SK-N-SH (cell line): ENCODE measurements around the gene CHD6. TPM values are rescaled to one million over a fixed set of nuclear protein-coding genes. Genes with fewer than 3 reads are reported as not detected.

ENCODE experiments used
- CTCF ChIA-PET: fragments of 300-600, 350-600 bp; formaldehyde crosslinking; extraction: SDS; loops from one replicate; lab custom pipeline; 2021; lab: Yijun Ruan, JAX
- POLR2A ChIA-PET: fragments of 350-600 bp; sonication (Branson Sonifier 250); formaldehyde crosslinking; extraction: SDS; loops from one replicate; lab custom pipeline; 2020; ENCODE audit warnings: antibody characterized with exemption, inconsistent platforms; lab: Yijun Ruan, JAX
- DNase-seq: peaks from one replicate; pipeline ENCODE4 v3.0.0; 2012
- H2AFZ ChIP-seq: fragments of 200-600 bp; sonication (generic); 2 replicates; pipeline ENCODE4 v1.8.1; 2016; ENCODE audit warnings: antibody characterized with exemption, mild to moderate bottlenecking, low read depth
- H3F3A ChIP-seq: fragments of 200-600 bp; sonication (generic); replicated peaks from 2 replicates; pipeline ENCODE3; 2016; ENCODE audit warnings: antibody characterized with exemption, mild to moderate bottlenecking; ENCODE audit not compliant: insufficient read depth
- H3K27ac ChIP-seq, 2 experiments: fragments of 200-500 bp in 1 of 2; fragments of 200-600 bp in 1 of 2; sonication (Bioruptor generic) in 1 of 2; sonication (generic), shearing (Covaris generic) in 1 of 2; 2 replicates each; pipeline versions ENCODE4 v1.5.1 to v1.6.1; 2014 to 2016; ENCODE audit warnings: low read depth in 2 of 2, inconsistent platforms in 1 of 2, low read length in 1 of 2, mild to moderate bottlenecking in 1 of 2, mixed read lengths in 1 of 2
- H3K27me3 ChIP-seq: fragments of 200-600 bp; sonication (generic), shearing (Covaris generic); 2 replicates; pipeline ENCODE4 v1.6.1; 2016; ENCODE audit warnings: mixed run types; ENCODE audit not compliant: insufficient read depth
- H3K36me3 ChIP-seq, 2 experiments: fragments of 200-500 bp in 1 of 2; fragments of 200-600 bp in 1 of 2; sonication (Bioruptor generic) in 1 of 2; sonication (generic) in 1 of 2; replicated peaks in 1 of 2; 2 replicates each; pipeline versions ENCODE3 to v1.5.1; 2014 to 2016; ENCODE audit warnings: low read length in 1 of 2, mild to moderate bottlenecking in 1 of 2; ENCODE audit not compliant: insufficient read depth in 2 of 2, control insufficient read depth in 1 of 2
- H3K4me1 ChIP-seq, 2 experiments: fragments of 200-500 bp in 1 of 2; fragments of 200-600 bp in 1 of 2; sonication (Bioruptor generic) in 1 of 2; sonication (generic), shearing (Covaris generic) in 1 of 2; 2 replicates each; pipeline versions ENCODE4 v1.5.1 to v1.6.1; 2014 to 2016; ENCODE audit warnings: low read depth in 1 of 2, low read length in 1 of 2, mixed run types in 1 of 2; ENCODE audit not compliant: insufficient read depth in 2 of 2, control insufficient read depth in 1 of 2
- H3K4me2 ChIP-seq: fragments of 200-600 bp; sonication (generic), shearing (Covaris generic); 2 replicates; pipeline ENCODE4 v1.6.1; 2017; ENCODE audit warnings: mixed run types
- H3K4me3 ChIP-seq, 2 experiments: fragments of 200-500 bp in 1 of 2; fragments of 200-600 bp in 1 of 2; sonication (Bioruptor generic) in 1 of 2; sonication (generic), shearing (Covaris generic) in 1 of 2; 2 replicates each; pipeline versions ENCODE4 v1.5.1 to v1.8.1; 2014 to 2016; ENCODE audit warnings: low read depth in 2 of 2, inconsistent platforms in 1 of 2, low read length in 1 of 2, mild to moderate bottlenecking in 1 of 2, mixed read lengths in 1 of 2, moderate library complexity in 1 of 2
- H3K79me2 ChIP-seq: fragments of 200-600 bp; sonication (generic); 2 replicates; pipeline ENCODE4 v1.8.1; 2017; ENCODE audit warnings: mild to moderate bottlenecking; ENCODE audit not compliant: insufficient read depth
- H3K9ac ChIP-seq: fragments of 200-600 bp; sonication (generic); 2 replicates; pipeline ENCODE4 v1.6.1; 2017; ENCODE audit warnings: mixed run types
- H3K9me2 ChIP-seq: fragments of 200-600 bp; sonication (generic); 2 replicates; pipeline ENCODE4 v1.6.1; 2017; ENCODE audit warnings: mixed run types
- H3K9me3 ChIP-seq: fragments of 200-600 bp; sonication (generic); 2 replicates; pipeline ENCODE4 v1.6.1; 2017; ENCODE audit warnings: mixed run types, mild to moderate bottlenecking, moderate library complexity
- H4K20me1 ChIP-seq: fragments of 200-600 bp; sonication (generic); 2 replicates; pipeline ENCODE4 v1.6.1; 2017; ENCODE audit warnings: mild to moderate bottlenecking, mixed run types; ENCODE audit not compliant: insufficient read depth
- JUND ChIP-seq: IDR thresholded peaks from 2 replicates; pipeline ENCODE4 v1.4.0; 2012
- MEF2A ChIP-seq: IDR thresholded peaks from 2 replicates; pipeline ENCODE4 v1.4.0; 2012; ENCODE audit warnings: low read depth, borderline replicate concordance
- POLR2AphosphoS5 ChIP-seq: IDR thresholded peaks from 2 replicates; pipeline ENCODE4 v1.6.1; 2012; ENCODE audit warnings: low read depth, low read length
- SIN3A ChIP-seq: IDR thresholded peaks from 2 replicates; pipeline ENCODE4 v1.6.1; 2012; ENCODE audit warnings: low read depth, mild to moderate bottlenecking, low read length, moderate library complexity, borderline replicate concordance
- TAF1 ChIP-seq: IDR thresholded peaks from 2 replicates; pipeline ENCODE4 v1.6.1; 2012; ENCODE audit warnings: low read depth, mild to moderate bottlenecking, low read length, moderate library complexity, borderline replicate concordance
- TEAD4 ChIP-seq: IDR thresholded peaks from 2 replicates; pipeline ENCODE4 v1.4.0; 2012; ENCODE audit warnings: mild to moderate bottlenecking, borderline replicate concordance; ENCODE audit not compliant: insufficient read depth
- WGBS: methylation state at CpG from one replicate; pipeline ENCODE4 v1.1.6; 2017; ENCODE audit warnings: low lambda C conversion rate; 5-methylcytosine and 5-hydroxymethylcytosine counted together
- polyA plus RNA-seq, 3 experiments: library from polyadenylated mRNA; depleted of rRNA; stranded (reverse); fragments of >200 nt; gene quantifications; 2 replicates each; pipeline ENCODE4 v1.2.3, GENCODE V29; 2012
- TF ChIP-seq, protein P1 (sequence below): IDR thresholded peaks from 2 replicates; pipeline ENCODE4 v1.4.0; 2012; ENCODE audit warnings: low read depth, borderline replicate concordance
- TF ChIP-seq, protein P2 (sequence below): IDR thresholded peaks from 2 replicates; pipeline ENCODE4 v1.6.1; 2012; ENCODE audit warnings: mild to moderate bottlenecking, low read depth, low read length, moderate library complexity

Gene CHD6
- polyA plus RNA-seq, 1 of the 3 experiments (the other 2 are of a cell fraction), result 7.1 TPM

DNA sequence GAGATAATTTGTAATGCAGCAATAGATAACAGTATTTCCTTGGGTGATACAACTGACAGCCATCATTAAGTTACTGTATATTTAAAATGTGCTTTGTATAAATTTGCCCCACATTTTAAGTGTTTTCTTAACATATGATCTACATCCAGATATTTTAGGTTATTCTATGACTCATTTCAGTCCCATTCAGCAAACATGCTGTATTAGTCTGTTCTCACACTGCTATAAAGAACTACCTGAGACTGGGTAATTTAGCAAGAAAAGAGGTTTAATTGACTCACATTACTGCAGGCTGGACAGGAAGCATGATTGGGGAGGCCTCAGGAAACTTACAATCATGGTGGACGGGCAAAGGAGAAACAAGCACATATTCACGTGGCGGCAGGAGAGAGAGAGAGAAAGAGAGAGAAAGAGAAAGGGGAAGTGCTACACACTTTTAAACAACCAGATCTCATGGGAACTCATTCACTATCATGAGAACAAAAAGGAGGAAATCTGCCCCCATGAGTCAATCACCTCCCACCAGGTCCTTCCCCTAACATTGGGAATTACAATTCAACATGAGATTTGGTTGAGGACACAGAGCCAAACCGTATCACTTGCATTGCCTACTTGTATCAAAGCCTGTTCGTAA is 9.6 kb upstream of the CHD6 start:
- Histone ChIP-seq H2AFZ (no peak overlapping the region), H3K27me3 (no peaks in the 10 kb centered on the region), H3K4me2 (no peak overlapping the region), H3F3A (no peaks in the 10 kb centered on the region), H3K27ac (no peak overlapping the region), H3K36me3 (no peaks in the 10 kb centered on the region), H3K9me3 (no peaks in the 10 kb centered on the region), H4K20me1 (no peaks in the 10 kb centered on the region), H3K9ac (no peak overlapping the region), H3K79me2 (no peaks in the 10 kb centered on the region), H3K4me3 (no peak overlapping the region), H3K4me1 (no peaks in the 10 kb centered on the region), H3K9me2 (no peaks in the 10 kb centered on the region)
- POLR2A ChIA-PET, result no interaction called here
- no peak for DNase-seq
- 65% methylated on average over 5 of the region's 5 CpGs for WGBS
- CTCF ChIA-PET, result no interaction called here
- TF ChIP-seq POLR2AphosphoS5 (no peak), TEAD4 (no peak), SIN3A (no peak), JUND (no peak)
- TF ChIP-seq, protein P1, sequence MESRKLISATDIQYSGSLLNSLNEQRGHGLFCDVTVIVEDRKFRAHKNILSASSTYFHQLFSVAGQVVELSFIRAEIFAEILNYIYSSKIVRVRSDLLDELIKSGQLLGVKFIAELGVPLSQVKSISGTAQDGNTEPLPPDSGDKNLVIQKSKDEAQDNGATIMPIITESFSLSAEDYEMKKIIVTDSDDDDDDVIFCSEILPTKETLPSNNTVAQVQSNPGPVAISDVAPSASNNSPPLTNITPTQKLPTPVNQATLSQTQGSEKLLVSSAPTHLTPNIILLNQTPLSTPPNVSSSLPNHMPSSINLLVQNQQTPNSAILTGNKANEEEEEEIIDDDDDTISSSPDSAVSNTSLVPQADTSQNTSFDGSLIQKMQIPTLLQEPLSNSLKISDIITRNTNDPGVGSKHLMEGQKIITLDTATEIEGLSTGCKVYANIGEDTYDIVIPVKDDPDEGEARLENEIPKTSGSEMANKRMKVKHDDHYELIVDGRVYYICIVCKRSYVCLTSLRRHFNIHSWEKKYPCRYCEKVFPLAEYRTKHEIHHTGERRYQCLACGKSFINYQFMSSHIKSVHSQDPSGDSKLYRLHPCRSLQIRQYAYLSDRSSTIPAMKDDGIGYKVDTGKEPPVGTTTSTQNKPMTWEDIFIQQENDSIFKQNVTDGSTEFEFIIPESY, result no peak

DNA sequence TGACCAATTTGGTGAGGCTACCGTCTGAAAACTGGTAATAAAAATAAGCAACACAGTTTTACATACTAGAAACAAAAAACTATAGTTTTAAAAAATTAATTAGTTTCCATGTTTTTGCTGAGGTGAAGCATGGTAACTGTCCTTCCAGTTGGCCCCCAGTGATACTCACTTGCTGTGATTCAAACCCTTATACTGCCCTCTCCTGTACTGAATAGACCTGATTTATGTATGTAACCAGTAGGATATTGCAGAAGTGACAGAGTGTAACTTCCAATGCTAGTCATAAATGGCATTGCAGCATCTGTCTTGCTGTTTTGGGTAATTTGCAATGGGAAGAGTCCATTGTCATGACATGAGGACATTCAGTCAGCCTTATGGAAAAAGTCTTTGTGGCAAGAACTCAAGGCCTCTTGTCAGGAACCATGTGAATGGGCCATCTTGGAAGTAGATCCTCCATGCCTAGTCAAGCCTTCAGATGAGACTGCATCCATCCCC is 8.9 kb upstream of the CHD6 start:
- Histone ChIP-seq H3K9ac (no peak overlapping the region), H3K4me1 (no peaks in the 10 kb centered on the region), H2AFZ (no peak overlapping the region), H3K9me3 (no peaks in the 10 kb centered on the region), H3K9me2 (no peaks in the 10 kb centered on the region), H3K27me3 (no peaks in the 10 kb centered on the region), H3K36me3 (no peaks in the 10 kb centered on the region), H3K79me2 (no peaks in the 10 kb centered on the region), H3K4me3 (no peak overlapping the region), H4K20me1 (no peaks in the 10 kb centered on the region), H3K4me2 (no peak overlapping the region), H3F3A (no peaks in the 10 kb centered on the region), H3K27ac (no peak overlapping the region)
- POLR2A ChIA-PET, result no interaction called here
- TF ChIP-seq MEF2A, result no peak
- no peak for TF ChIP-seq TAF1
- TF ChIP-seq, protein P2, sequence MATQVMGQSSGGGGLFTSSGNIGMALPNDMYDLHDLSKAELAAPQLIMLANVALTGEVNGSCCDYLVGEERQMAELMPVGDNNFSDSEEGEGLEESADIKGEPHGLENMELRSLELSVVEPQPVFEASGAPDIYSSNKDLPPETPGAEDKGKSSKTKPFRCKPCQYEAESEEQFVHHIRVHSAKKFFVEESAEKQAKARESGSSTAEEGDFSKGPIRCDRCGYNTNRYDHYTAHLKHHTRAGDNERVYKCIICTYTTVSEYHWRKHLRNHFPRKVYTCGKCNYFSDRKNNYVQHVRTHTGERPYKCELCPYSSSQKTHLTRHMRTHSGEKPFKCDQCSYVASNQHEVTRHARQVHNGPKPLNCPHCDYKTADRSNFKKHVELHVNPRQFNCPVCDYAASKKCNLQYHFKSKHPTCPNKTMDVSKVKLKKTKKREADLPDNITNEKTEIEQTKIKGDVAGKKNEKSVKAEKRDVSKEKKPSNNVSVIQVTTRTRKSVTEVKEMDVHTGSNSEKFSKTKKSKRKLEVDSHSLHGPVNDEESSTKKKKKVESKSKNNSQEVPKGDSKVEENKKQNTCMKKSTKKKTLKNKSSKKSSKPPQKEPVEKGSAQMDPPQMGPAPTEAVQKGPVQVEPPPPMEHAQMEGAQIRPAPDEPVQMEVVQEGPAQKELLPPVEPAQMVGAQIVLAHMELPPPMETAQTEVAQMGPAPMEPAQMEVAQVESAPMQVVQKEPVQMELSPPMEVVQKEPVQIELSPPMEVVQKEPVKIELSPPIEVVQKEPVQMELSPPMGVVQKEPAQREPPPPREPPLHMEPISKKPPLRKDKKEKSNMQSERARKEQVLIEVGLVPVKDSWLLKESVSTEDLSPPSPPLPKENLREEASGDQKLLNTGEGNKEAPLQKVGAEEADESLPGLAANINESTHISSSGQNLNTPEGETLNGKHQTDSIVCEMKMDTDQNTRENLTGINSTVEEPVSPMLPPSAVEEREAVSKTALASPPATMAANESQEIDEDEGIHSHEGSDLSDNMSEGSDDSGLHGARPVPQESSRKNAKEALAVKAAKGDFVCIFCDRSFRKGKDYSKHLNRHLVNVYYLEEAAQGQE, result no peak
- 68% methylated on average over 1 of the region's 1 CpG for WGBS
- no peak for DNase-seq
- CTCF ChIA-PET, result no interaction called here
